Subcutaneous adipose tissue (tissue), 4 donors: ENCODE measurements around the gene TMEM260. TPM values are rescaled to one million over a fixed set of nuclear protein-coding genes. Genes with fewer than 3 reads are reported as not detected.

Experiments used
- total RNA-seq, 4 donors: library from RNA; depleted of rRNA; stranded (reverse); fragments of >200 nt; gene quantifications; one replicate each; pipeline ENCODE4 v1.1.0, GENCODE V29; 2016
- TF ChIP-seq, protein P1 (sequence below): fragments of 450-650 bp; IDR thresholded peaks from one replicate; pipeline ENCODE4 v1.5.1; 2016; ENCODE audit warnings: low read depth, mild to moderate bottlenecking, control low read depth, antibody characterized with exemption, moderate library complexity

The TMEM260 gene
- total RNA-seq, 4 donors from 2014 or later = 13.6 to 25.8 (median 18.0) TPM

DNA sequence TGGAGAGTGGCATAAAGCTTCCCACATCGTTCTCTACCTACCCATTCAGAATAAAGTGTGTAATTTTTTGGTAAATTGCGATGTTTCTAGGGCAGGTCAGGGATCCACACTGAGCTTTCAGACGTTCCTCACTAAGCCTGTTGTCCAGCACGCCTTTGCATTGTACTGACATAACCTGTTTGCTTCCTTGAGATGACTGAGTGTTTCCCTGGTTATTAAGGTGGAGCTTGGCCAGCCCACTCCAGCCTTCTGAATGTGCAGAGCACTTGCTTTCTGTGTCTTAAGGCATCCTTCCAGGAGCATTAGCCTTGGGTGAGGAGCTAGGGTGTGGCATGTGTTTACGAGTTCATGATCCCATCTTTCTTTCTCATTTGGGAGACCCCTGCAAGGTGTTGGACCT is 96.4 kb downstream of the TMEM260 start:
- TF ChIP-seq, protein P1, sequence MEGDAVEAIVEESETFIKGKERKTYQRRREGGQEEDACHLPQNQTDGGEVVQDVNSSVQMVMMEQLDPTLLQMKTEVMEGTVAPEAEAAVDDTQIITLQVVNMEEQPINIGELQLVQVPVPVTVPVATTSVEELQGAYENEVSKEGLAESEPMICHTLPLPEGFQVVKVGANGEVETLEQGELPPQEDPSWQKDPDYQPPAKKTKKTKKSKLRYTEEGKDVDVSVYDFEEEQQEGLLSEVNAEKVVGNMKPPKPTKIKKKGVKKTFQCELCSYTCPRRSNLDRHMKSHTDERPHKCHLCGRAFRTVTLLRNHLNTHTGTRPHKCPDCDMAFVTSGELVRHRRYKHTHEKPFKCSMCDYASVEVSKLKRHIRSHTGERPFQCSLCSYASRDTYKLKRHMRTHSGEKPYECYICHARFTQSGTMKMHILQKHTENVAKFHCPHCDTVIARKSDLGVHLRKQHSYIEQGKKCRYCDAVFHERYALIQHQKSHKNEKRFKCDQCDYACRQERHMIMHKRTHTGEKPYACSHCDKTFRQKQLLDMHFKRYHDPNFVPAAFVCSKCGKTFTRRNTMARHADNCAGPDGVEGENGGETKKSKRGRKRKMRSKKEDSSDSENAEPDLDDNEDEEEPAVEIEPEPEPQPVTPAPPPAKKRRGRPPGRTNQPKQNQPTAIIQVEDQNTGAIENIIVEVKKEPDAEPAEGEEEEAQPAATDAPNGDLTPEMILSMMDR = no peak

- TF ChIP-seq, protein P1 = no peak
These were observed 99.2 kb downstream of the TMEM260 start for GRCh38 chr14:56678838-56679237.

GRCh38 chr14:56686416-56686815 is 106.8 kb downstream of the TMEM260 start:
- TF ChIP-seq, protein P1 = no peak

DNA sequence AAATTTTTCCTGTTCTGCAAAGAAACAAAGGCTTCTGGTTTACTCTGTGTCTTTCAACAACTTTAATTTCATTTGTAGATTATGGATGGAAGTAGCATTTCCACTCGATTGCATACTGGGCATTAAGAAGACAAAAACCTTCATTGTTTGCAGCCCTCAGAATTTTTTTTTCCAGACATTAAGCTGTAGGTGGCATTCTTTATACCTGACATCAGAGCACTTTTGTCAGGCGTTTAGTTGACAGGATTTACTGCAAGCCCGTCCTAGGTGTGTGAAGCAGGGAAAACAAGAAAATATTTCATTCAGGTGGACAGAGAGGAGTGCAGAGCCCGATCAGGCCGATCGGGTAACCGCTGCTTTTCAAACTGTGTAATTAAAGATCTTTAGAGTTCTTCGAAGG is 107.5 kb downstream of the TMEM260 start:
- TF ChIP-seq, protein P1 = no peak

DNA sequence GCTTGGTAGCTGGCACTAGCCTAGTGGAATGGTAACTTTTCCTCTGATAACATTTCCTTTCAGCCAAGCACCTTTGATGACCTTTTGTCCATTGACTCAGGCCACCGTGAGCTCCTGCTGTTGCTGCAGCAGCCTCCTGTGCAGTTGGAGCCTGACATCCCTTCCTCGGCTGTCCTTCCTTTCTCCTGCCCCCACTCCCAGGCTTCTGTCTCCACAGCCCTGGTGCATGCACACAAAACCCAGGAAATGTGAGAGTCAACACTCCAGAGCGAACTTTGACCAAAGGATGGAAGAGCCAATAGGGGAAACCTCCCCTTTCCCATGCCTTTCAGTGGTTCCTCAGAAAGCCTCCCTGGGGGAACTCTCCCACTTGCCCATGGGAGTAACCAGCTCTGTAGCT is 115.0 kb downstream of the TMEM260 start:
- TF ChIP-seq, protein P1 = no peak

Other genes with a start within 250 kb of the TMEM260 start
- not detected for gene OTX2, start 230.7 kb downstream of the TMEM260 start, total RNA-seq